Natural killer cell (primary cell): ENCODE measurements around the gene KCNC2. TPM values are rescaled to one million over a fixed set of nuclear protein-coding genes. Genes with fewer than 3 reads are reported as not detected.

Source experiments
- ATAC-seq, 3 donors: fragments of 150-1000 bp in 2 of 3; fragments of 200-7000 bp in 1 of 3; cut with Tn5 transposase; 1 replicate in 1 of 3; 2 replicates in 2 of 3; pipeline ENCODE4 v1.10.0; 2021; ENCODE audit warnings: mild to moderate bottlenecking in 2 of 3, moderate library complexity in 2 of 3
- DNase-seq, 2 donors: peaks; one replicate each; pipeline versions ENCODE4 v3.0.0 to v3.0.0-alpha.2; 2013 to 2021; ENCODE audit warnings: mixed read lengths in 1 of 2
- H3K27ac ChIP-seq: one replicate; pipeline ENCODE4 v1.5.1; 2013; ENCODE audit warnings: mild to moderate bottlenecking, low read length
- H3K27me3 ChIP-seq: one replicate; pipeline ENCODE4 v1.6.1; 2013; ENCODE audit warnings: low read length; ENCODE audit not compliant: control insufficient read depth, insufficient read depth
- H3K36me3 ChIP-seq: one replicate; pipeline ENCODE4 v1.6.1; 2013; ENCODE audit warnings: low read length; ENCODE audit not compliant: control insufficient read depth, insufficient read depth
- H3K4me1 ChIP-seq: one replicate; pipeline ENCODE4 v1.6.1; 2013; ENCODE audit warnings: low read length; ENCODE audit not compliant: control insufficient read depth, insufficient read depth
- H3K4me3 ChIP-seq: one replicate; pipeline ENCODE4 v1.5.1; 2013; ENCODE audit warnings: low read length
- H3K9me3 ChIP-seq: one replicate; pipeline ENCODE4 v1.6.1; 2013; ENCODE audit warnings: low read length; ENCODE audit not compliant: control insufficient read depth, insufficient read depth
- H3K27ac Mint-ChIP-seq, 2 donors: one replicate each; pipeline ENCODE4 v1.8.0; 2022; ENCODE audit warnings: mild to moderate bottlenecking in 2 of 2, mixed read lengths in 2 of 2, moderate library complexity in 1 of 2
- H3K27me3 Mint-ChIP-seq, 2 donors: one replicate each; pipeline ENCODE4 v1.8.0; 2022; ENCODE audit warnings: low read depth in 2 of 2, mixed read lengths in 2 of 2
- H3K36me3 Mint-ChIP-seq: one replicate; pipeline ENCODE4 v1.8.0; 2022; ENCODE audit warnings: mixed read lengths
- H3K4me1 Mint-ChIP-seq, 2 donors: one replicate each; pipeline ENCODE4 v1.8.0; 2022; ENCODE audit warnings: mixed read lengths in 2 of 2
- H3K4me3 Mint-ChIP-seq: one replicate; pipeline ENCODE4 v1.8.0; 2022; ENCODE audit warnings: mild to moderate bottlenecking, moderate library complexity, mixed read lengths
- H3K9me3 Mint-ChIP-seq, 2 donors: one replicate each; pipeline ENCODE4 v1.8.0; 2022; ENCODE audit warnings: mixed read lengths in 2 of 2
- CTCF ChIP-seq: fragments of 200-600 bp; IDR thresholded peaks from one replicate; pipeline ENCODE4 v1.8.0; 2022; ENCODE audit warnings: antibody characterized with exemption
- whole genome bisulfite sequencing: methylation state at CpG from one replicate; pipeline ENCODE4 v1.1.7; 2013; ENCODE audit warnings: missing lambda C conversion rate; ENCODE audit not compliant: insufficient coverage; 5-methylcytosine and 5-hydroxymethylcytosine counted together
- intact Hi-C: fragments of 100-400 bp; cut with micrococcal nuclease; formaldehyde crosslinking; loops from one replicate; pipeline ENCODE4 v1.14.2; 2022
- total RNA-seq, 4 donors: library from RNA; stranded (reverse); fragments of 120-200 nt in 1 of 4; gene quantifications; one replicate each; pipeline versions ENCODE4 v1.2.3 to v1.2.4, GENCODE V29; 2013 to 2022

The KCNC2 gene
- not detected for total RNA-seq
- total RNA-seq (2013): not detected

DNA sequence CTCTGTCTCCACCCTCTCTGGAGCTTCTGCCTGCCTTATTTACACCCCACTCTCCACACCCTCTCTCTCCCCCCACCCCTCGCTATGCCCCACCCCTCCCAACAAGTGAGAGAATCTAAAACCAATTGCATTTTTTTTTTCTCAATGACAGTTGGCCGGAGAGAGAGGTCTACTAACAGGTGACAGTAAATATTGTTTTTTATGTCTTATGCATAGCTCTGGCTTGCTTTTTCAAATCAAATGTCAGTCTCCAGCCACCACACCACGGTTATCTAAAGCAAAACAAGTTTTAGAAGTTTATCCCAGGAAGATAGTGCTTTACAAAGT lies at the start of gene KCNC2:
KCNC2 (minus strand) TSS at position 28 of the 327 bp plus-strand sequence.
- peaks cover 23% of the 10 kb centered on the region for H3K27me3 ChIP-seq
- no peak for TF ChIP-seq CTCF
- Mint-ChIP-seq H3K36me3 (peaks cover 7% of the 10 kb centered on the region), H3K27ac (no peak within 1 kb of the TSS), H3K4me1 (no peaks in the 10 kb centered on the region), H3K9me3 (peaks cover 8 to 13% of the 10 kb centered on the region in 2 donors), H3K27me3 (peaks cover 17 to 36% of the 10 kb centered on the region in 2 donors), H3K4me3 (no peak within 1 kb of the TSS)
- intact Hi-C loops: no loop called here
- 44% methylated on average over 1 of the region's 3 CpGs for WGBS
- DNase-seq: no peak
- H3K4me1 ChIP-seq: no peaks in the 10 kb centered on the region
- H3K27ac ChIP-seq: no peak within 1 kb of the TSS
- no peak for ATAC-seq
- H3K4me3 ChIP-seq: no peak within 1 kb of the TSS
- peaks cover 7% of the 10 kb centered on the region for H3K9me3 ChIP-seq
- H3K36me3 ChIP-seq: no peaks in the 10 kb centered on the region

- peaks cover 0 to 4% of the 10 kb centered on the region in 2 donors for H3K9me3 Mint-ChIP-seq
- H3K4me3 ChIP-seq: no peak overlapping the region
- H3K4me1 Mint-ChIP-seq: no peaks in the 10 kb centered on the region
- H3K4me1 ChIP-seq: no peaks in the 10 kb centered on the region
- no peaks in the 10 kb centered on the region for H3K9me3 ChIP-seq
- no peak for ATAC-seq
- H3K36me3 Mint-ChIP-seq: no peaks in the 10 kb centered on the region
- no peak overlapping the region for H3K27ac ChIP-seq
- no peaks in the 10 kb centered on the region for H3K27me3 Mint-ChIP-seq
- no peak for TF ChIP-seq CTCF
- H3K27ac Mint-ChIP-seq: no peak overlapping the region
- H3K4me3 Mint-ChIP-seq: no peak overlapping the region
- no peak for DNase-seq
- intact Hi-C loops: no loop called here
- H3K36me3 ChIP-seq: no peaks in the 10 kb centered on the region
- WGBS: 100% methylated on average over 1 of the region's 1 CpG
- no peaks in the 10 kb centered on the region for H3K27me3 ChIP-seq
Measured at GRCh38 chr12:75259143-75259542, 49.5 kb upstream of the KCNC2 start.

GRCh38 chr12:75257510-75257909 lies 47.9 kb upstream of the KCNC2 start:
- WGBS: 47% methylated on average over 2 of the region's 2 CpGs
- Histone ChIP-seq H3K4me3 (no peak overlapping the region), H3K27ac (no peak overlapping the region), H3K4me1 (no peaks in the 10 kb centered on the region), H3K36me3 (no peaks in the 10 kb centered on the region), H3K27me3 (no peaks in the 10 kb centered on the region), H3K9me3 (no peaks in the 10 kb centered on the region)
- Mint-ChIP-seq H3K36me3 (no peaks in the 10 kb centered on the region), H3K27me3 (no peaks in the 10 kb centered on the region), H3K27ac (no peak overlapping the region), H3K4me3 (no peak overlapping the region), H3K9me3 (peaks cover 3 to 14% of the 10 kb centered on the region in 2 donors), H3K4me1 (no peaks in the 10 kb centered on the region)
- TF ChIP-seq CTCF: no peak
- no peak for ATAC-seq
- peak in 1 of 2 donors; percentile 46 for DNase-seq
- intact Hi-C loops: no loop called here

DNA sequence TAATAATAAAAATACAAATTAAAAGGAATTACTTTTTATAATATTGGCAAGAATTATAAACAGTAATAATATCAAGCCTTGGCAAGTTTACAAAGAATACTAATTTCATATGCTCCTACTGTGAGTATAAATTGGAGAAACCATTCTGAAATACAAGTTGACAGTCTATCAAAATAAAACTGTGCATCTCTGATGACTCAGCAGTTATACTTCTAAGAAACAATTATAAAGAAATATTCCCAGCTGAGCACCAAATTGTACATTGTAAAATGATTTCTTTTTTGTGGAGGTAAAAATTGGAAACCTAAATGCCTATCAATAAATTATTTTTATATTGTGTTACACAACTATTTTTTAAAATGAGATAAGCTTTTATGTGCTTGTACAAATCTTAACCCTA lies 35.5 kb upstream of the KCNC2 start:
- Mint-ChIP-seq H3K27ac (no peak overlapping the region), H3K9me3 (peaks cover 6 to 10% of the 10 kb centered on the region in 2 donors), H3K27me3 (no peaks in the 10 kb centered on the region), H3K36me3 (peaks cover 7% of the 10 kb centered on the region), H3K4me1 (no peaks in the 10 kb centered on the region), H3K4me3 (no peak overlapping the region)
- no peaks in the 10 kb centered on the region for H3K27me3 ChIP-seq
- no peak for TF ChIP-seq CTCF
- H3K36me3 ChIP-seq: no peaks in the 10 kb centered on the region
- ATAC-seq (no peak), DNase-seq (no peak)
- H3K9me3 ChIP-seq: peaks cover 4% of the 10 kb centered on the region
- no peak overlapping the region for H3K4me3 ChIP-seq
- H3K4me1 ChIP-seq: no peaks in the 10 kb centered on the region
- H3K27ac ChIP-seq: no peak overlapping the region
- intact Hi-C loops: no loop called here
